GM21447 (cell line): ENCODE results near the gene CEP162.
"Not testable (repeated sequence)": the region's sequence is repeated elsewhere in the genome, so short reads cannot be mapped to it uniquely, and the experiment has no call there.

Experiments used
- ATAC-seq: cut with Tn5 transposase; IDR thresholded peaks from one replicate; pipeline ENCODE4 v1.9.1; 2021; ENCODE audit not compliant: unreplicated experiment

CEP162 gene

GRCh38 chr6:84227044-84227433 lies 404 bp downstream of the CEP162 start:
- ATAC-seq = peak; percentile 9

GRCh38 chr6:84224251-84224650 lies 3.2 kb downstream of the CEP162 start:
- ATAC-seq = no peak

DNA sequence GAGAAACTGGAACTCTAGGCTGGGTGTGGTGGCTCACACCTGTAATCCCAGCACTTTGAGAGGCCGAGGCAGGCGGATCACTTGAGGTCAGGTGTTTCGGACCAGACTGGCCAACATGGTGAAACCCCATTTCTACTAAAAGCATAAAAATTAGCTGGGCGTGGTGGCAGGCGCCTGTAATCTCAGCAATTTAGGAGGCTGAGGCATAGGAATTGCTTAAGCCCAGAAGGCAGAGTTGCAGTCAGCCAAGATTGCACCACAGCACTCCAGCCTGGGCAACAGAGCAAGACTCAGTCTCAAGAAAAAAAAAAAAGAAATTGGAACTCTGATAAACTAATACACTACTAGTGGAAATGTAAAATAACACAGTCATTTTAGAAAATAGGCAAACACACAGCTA lies 3.8 kb downstream of the CEP162 start:
- ATAC-seq = not testable (repeated sequence)

DNA sequence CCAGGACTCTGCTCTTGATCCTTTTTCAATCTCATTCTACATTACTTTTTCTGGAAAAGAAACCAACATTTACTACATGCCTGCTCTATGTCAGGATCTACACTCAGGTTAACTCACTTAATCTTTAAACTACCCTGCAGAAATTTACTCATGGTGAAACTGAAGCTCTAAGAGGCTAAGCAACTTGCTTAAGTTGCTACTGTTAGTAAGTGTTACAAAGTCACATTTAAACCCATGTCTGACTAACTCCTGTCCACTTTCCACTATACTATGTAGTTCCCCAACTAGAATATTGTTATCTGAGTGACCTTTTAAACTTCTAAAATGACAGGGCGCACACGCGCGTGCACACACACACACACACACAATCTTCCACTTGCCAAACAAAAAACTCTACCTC lies 5.0 kb downstream of the CEP162 start:
- ATAC-seq = no peak

GRCh38 chr6:84220809-84221409 lies 6.5 kb downstream of the CEP162 start:
- no peak for ATAC-seq

DNA sequence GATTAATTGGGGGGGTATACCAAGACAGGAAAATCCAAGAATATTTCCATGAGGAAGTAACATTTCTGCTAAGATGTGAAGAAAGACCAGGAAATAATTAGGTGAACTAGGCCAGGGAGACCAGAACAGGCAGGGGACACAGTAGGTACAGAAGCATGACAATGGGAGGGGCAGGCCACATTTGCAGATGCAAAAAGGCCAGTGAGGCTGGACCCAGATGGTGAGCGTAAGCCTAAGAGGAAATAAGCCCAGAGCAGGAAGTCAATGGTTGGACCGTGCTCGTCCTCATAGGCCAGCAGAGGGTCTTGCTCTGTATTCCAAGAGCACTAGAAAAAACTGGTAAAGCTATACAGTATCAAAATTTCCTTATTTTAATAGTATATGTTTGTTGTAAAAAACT lies 9.4 kb downstream of the CEP162 start:
- ATAC-seq = no peak

GRCh38 chr6:84213217-84213616 lies 14.2 kb downstream of the CEP162 start:
- ATAC-seq = no peak

DNA sequence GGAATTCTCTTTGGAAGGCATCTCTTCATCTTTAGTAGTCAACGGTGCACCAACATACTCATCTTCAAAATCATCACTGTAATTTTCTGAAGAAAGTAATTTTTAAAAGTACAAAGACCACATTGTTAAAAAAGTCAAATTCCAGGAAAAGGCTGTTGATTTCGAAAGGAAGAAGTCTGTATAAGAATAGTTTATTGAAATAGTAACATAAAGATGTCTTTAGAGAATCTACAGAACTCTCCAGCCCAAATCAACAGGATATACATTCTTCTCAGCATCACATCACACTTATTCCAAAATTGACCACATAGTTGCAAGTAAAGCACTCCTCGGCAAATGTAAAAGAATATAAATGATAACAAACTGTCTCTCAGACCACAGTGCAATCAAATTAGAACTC lies 23.4 kb downstream of the CEP162 start:
- no peak for ATAC-seq

DNA sequence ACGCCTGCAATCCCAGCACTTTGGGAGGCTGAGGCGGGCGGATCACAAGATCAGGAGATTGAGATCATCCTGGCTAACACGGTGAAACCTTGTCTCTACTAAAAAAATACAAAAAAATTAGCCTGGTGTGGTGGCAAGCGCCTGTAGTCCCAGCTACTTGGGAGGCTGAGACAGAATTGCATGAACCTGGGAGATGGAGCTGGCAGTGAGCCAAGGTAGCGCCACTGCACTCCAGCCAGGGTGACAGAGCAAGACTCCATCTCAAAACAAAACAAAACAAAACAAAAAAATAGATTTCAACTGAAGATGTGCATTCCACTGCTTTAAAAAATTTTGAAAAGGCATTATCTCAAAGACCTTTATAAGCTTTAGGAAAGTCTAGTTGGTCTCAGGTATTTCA lies 27.5 kb downstream of the CEP162 start:
- ATAC-seq = not testable (repeated sequence)

GRCh38 chr6:84197708-84198107 lies 29.7 kb downstream of the CEP162 start:
- no peak for ATAC-seq

- no peak for ATAC-seq
These were observed 34.2 kb downstream of the CEP162 start for GRCh38 chr6:84193114-84193708.

DNA sequence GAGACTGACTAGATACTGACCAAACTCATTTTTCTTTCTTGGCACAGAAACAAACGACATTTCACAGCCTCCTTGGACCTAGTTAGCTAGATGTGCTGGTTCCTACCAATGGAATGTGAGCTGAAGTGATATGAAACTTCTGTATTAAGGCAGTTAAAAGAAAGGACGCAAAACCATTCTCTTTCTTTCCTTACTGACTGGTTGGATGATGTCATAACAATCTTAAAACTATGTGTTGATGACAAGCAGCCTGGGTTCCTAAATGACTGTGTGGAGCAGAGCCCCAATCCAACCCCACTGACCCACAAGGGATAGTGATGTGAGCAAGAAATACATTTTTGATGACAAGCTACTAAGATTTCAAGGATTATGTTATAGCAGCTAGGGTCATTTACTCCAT lies 35.6 kb downstream of the CEP162 start:
- ATAC-seq = no peak

GRCh38 chr6:84189356-84189755 lies 38.1 kb downstream of the CEP162 start:
- not testable (repeated sequence) for ATAC-seq

DNA sequence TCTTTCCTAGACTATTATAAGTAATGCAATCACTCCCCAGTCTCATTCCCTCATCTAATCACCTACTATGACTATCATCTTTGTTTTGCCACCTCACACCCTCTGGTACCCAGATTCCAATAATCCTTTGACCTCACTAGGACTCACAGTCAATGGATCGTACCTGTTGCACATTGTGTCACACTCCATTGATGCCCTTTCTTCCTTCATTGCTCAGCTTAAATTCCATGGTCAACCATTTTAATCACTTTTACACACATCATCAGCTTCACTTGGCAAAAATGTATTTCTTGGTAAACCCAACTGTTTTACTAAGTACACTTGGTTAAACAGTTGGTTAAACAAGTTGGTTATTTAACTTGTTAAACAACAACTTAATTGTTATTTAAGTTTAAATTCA lies 44.0 kb downstream of the CEP162 start:
- no peak for ATAC-seq

GRCh38 chr6:84182001-84182400 lies 45.4 kb downstream of the CEP162 start:
- ATAC-seq = no peak

- no peak for ATAC-seq
These were observed 50.2 kb downstream of the CEP162 start for GRCh38 chr6:84177241-84177640.

DNA sequence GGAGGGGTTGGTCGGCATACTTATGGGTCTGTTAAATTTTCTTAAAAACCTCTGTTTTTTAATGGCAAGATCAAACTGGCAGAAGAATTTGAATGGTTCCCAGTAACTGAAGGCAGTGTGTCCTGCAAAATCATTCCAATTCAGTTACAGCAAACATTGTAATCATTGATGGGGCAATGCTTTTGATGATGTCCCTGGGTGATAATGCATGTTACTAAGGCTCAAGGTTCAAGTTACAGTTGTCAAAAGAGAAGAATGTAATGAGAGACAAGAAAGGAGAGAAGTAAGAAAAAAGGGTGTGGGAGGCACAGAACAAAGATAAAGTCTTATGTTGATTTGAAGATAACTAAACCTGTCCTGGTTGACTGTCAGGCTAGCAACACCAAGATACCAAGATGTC lies 54.9 kb downstream of the CEP162 start:
- no peak for ATAC-seq

GRCh38 chr6:84172080-84172479 lies 55.4 kb downstream of the CEP162 start:
- ATAC-seq = no peak

DNA sequence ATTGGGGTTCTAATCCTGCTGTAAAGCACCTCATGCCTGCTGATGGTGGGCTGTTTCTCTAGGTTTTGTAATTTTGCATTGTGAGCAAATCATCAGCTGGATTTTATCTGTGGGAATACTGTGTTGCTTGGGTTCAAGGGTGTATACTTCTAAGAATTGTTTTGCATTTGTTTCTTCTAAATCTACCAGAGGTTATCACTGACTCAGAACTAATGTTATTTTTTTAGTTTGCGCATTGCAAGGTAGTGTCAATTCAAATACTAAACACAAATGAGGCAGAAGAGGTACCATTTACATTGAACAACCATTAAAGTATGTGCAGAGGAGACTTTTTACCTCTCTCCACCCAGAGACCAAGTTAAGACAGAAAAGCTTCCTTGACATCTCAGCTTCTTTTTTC lies 60.0 kb downstream of the CEP162 start:
- ATAC-seq = no peak

DNA sequence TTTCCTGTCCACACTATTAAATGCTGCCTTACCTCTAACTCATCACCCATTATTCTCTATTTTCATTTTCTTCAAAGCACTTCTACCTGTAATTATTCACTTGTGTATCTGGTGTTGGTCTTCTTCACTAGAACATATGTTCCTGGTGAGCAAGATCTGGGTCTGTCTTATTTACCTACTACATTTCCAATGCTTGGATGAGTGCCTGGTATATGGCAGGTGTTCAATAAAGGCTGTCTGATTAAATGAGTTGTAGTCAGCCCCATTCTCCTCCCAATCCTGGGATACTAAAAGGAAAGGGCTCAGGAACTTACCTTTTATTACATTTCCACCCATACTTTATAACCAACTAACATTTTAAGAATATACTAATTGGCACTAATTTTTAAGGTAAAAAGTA lies 61.0 kb downstream of the CEP162 start:
- no peak for ATAC-seq

DNA sequence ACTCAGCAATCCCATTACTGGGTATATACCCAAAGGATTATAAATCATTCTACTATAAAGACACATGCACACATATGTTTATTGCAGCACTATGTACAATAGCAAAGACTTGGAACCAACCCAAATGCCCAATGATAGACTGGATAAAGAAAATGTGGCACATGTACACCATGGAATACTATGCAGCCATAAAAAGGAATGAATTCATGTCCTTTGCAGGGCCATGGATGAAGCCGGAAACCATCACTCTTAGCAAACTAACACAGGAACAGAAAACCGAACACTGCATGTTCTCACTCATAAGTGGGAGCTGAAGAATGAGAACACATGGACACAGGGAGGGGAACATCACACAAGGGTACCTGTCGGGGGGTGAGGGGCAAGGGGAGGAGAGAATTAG lies 63.1 kb downstream of the CEP162 start:
- not testable (repeated sequence) for ATAC-seq

DNA sequence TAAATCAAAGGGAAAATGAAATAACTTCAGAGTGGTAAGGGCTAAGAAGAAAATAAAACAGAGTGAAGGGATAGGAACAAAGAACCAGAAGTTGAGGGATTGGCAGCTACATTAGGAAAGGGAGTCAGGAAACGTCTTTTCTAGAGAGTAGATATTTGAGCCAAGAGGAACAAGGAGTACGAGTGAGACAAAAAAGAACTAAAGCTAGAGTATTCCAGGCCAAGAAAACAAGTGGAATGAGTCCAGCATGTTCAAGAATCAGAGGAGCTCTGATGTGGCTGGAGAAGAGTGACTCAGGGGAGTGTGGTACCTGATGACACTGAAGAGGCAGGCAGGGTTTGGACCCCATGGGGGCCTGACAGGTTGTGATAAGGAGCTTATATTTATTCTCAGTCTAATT lies 66.3 kb downstream of the CEP162 start:
- no peak for ATAC-seq

- no peak for ATAC-seq
These were observed 71.1 kb downstream of the CEP162 start for GRCh38 chr6:84156306-84156705.
